Measurements from ENCODE around the gene PPP1R12C. TPM values are rescaled to one million over a fixed set of nuclear protein-coding genes. Genes with fewer than 3 reads are reported as not detected.
A peak's percentile ranks its signal among the peaks of the same experiment; 100 is the strongest.

Gene PPP1R12C
- total RNA-seq, 1 donor: 46.3 TPM

DNA sequence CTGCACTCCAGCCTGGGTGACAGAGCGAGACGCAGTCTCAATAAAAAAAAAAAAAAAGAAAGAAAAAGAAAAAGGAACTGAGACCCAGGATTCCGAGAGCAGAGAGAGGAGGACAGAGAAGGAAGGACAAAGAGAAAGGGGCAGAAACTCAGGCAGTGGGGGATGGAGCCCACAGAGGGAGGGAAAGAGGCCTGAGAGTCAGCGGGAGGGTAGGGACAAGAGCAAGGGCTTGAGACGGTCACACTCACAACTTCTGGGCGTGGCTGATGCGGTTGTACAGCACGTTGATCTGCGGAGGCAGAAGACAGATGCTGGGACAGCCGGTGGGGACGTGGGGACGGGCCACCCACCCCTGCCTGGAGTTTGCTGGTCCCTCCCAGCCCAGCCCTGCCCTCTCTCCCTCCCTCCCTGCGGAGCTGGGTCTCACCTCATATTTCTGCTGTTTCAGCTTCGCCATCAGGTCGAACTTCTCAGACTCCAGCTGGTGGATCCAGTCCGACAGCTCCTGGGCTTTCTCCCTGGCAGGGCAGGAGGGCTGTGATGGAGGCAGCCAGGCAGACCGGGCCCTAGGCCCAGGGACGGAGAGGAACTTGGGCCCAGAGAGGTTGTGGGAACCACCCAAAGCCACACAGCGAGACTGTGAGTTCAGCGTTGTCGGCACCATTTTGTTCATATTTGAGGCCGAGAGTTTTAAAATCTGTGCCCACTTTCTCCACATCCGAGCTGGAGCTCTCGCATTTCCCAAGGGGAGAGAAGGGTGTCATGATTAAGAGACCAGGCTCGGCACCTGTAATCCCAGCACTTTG, 16.4 kb upstream of the PPP1R12C start:
- H3K4me3 ChIP-seq (ENCODE audit: low read depth, low read length): no peak overlapping the region
- TF ChIP-seq, protein P1, sequence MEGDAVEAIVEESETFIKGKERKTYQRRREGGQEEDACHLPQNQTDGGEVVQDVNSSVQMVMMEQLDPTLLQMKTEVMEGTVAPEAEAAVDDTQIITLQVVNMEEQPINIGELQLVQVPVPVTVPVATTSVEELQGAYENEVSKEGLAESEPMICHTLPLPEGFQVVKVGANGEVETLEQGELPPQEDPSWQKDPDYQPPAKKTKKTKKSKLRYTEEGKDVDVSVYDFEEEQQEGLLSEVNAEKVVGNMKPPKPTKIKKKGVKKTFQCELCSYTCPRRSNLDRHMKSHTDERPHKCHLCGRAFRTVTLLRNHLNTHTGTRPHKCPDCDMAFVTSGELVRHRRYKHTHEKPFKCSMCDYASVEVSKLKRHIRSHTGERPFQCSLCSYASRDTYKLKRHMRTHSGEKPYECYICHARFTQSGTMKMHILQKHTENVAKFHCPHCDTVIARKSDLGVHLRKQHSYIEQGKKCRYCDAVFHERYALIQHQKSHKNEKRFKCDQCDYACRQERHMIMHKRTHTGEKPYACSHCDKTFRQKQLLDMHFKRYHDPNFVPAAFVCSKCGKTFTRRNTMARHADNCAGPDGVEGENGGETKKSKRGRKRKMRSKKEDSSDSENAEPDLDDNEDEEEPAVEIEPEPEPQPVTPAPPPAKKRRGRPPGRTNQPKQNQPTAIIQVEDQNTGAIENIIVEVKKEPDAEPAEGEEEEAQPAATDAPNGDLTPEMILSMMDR (IDR thresholded peaks at IDR 0.05; ENCODE audit: insufficient read depth, low read length): no peak
- DNase-seq (ENCODE audit: low read depth): no peak

DNA sequence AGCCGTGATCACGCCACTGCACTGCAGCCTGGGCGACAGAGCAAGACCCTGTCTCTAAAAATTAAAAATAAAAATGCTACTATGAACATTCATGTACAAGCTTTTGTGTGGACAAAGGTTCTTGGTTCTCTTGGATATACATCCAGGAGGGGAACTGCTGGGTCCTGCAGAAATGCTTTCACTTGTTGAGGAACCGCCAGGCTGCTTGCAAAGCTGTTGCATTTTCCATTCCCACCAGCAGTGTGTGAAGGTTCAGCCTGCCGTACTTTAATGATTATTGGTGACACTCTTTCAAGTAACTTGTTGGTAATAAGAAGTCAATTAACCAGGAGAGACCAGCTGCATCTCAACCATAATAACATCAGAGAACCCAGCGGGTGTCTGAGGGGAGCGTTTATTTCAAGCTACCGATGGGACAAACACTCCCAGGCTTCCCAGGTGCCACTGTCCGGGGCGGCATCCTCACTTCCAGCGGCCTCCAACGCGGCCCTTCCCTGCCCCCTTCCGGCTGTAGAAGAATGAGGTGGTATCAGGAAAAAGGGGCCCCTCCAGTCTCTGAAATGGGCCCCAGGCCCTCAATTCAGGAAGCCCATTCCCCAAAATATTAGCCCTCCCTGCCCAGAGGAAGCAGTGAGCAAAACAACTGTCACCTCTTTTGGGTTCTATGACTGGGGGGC, 15.2 kb upstream of the PPP1R12C start:
- DNase-seq (ENCODE audit: low read depth): no peak
- TF ChIP-seq, protein P1 (IDR thresholded peaks at IDR 0.05; ENCODE audit: insufficient read depth, low read length): peak; percentile 4
- H3K4me3 ChIP-seq (ENCODE audit: low read depth, low read length): no peak overlapping the region

DNA sequence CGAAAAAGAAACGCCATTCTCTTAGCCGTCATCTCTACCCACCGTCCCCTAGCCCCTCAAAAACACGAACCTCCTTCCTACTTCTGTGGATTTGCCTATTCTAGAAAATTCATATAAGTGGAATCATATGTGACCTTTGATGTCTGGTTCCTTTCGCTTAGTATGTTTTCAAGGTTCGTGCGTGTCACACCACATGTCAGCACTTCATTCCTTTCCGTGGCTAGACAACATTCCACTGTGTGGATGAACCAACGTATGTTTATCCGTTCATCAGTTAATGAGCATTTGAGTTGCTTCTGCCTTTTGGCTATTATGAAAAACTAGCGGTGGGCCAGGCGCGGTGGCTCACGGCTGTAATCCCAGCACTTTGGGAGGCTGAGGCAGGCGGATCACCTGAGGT, 14.0 kb upstream of the PPP1R12C start:
- TF ChIP-seq, protein P1 (IDR thresholded peaks at IDR 0.05; ENCODE audit: insufficient read depth, low read length): no peak
- DNase-seq (ENCODE audit: low read depth): no peak
- no peak overlapping the region for H3K4me3 ChIP-seq (ENCODE audit: low read depth, low read length)

DNA sequence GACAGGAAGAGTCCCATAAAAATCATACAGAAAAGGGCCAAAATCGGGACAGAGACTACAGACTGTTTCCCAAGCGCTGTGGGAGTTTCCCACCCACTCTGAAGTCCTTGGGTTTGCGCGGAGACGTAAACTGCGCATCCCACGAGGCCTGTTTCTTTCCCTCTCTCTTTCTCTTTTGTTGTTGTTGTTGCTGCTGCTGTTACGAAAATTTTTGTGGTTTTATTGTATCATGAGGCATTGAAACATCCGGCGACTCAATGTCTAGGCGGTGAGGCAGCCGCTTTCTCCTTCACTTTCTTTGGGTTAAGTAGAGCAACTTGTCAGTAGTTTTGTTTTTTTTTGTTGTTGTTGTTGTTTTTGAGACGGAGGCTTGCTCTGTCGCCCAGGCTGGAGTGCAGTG, 1.6 kb upstream of the PPP1R12C start:
- DNase-seq (ENCODE audit: low read depth): no peak
- TF ChIP-seq, protein P1 (IDR thresholded peaks at IDR 0.05; ENCODE audit: insufficient read depth, low read length): no peak
- H3K4me3 ChIP-seq (ENCODE audit: low read depth, low read length): no peak overlapping the region

DNA sequence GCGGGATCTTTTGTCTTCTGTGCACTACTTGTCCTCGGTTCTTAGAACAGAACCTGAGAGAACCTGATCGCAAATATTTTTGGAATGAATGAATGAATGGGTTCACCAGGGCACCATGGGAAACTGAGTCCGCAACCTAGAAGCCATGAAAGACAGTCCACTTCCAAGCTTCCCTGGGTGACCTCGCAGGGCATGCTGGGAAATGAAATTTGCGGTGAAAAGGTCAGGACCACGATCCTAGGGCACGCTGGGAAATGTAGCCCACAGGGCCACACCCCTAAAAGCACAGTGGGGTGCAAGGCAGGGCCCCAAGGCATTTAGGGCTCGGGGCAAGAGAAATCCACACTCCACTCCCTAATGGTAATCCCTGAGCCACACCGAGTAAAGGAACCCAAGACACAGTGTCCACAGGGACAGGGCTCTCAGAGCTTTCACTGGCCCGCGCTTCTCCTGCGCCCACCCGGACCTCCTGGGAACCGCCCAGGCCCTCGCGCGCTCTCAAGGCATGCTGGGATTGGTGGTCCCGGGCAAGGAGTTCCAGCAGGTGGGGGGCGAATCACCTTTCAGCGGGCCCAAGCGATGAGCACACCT, 1.1 kb upstream of the PPP1R12C start:
- H3K4me3 ChIP-seq (ENCODE audit: low read depth, low read length): peak overlapping the region; percentile 71
- DNase-seq (ENCODE audit: low read depth): no peak
- TF ChIP-seq, protein P1 (IDR thresholded peaks at IDR 0.05; ENCODE audit: insufficient read depth, low read length): no peak

DNA sequence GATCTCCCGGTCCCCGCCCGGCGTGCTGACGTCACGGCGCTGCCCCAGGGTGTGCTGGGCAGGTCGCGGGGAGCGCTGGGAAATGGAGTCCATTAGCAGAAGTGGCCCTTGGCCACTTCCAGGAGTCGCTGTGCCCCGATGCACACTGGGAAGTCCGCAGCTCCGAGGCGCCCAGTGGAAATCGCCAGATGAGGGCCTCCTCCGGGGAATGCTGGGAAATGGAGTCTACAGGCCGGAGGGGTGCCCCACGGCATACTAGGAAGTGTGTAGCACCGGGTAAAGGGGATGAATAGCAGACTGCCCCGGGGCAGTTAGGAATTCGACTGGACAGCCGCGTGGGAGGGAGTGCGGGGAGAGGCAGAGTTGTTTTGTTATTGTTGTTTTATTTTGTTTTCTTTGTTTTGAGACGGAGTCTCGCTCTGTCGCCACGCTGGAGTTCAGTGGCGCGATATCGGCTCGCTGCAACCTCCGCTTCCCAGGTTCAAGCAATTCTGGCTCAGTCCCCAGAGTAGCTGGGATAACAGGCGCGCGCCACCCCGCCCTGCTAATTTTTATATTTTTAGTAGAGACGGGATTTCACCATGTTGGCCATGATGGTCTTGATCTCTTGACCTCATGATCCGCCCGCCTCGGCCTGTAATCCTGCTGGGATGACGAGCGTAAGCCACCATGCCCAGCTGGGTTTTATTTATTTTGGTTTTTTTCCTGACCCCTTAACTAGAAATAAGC, 390 bp upstream of the PPP1R12C start:
- H3K4me3 ChIP-seq (ENCODE audit: low read depth, low read length): peak overlapping the region; percentile 71
- TF ChIP-seq, protein P1 (IDR thresholded peaks at IDR 0.05; ENCODE audit: insufficient read depth, low read length): no peak
- peak; percentile 98 for DNase-seq (ENCODE audit: low read depth)

All from fibroblast of the aortic adventitia (primary cell).